Ectodermal cell (in vitro differentiated cells): ENCODE results near the gene AQP7.
A peak's percentile ranks its signal among the peaks of the same experiment; 100 is the strongest.
"Not testable (repeated sequence)": the region's sequence is repeated elsewhere in the genome, so short reads cannot be mapped to it uniquely, and the experiment has no call there.

Source experiments
- H3K27ac ChIP-seq: 2 replicates; pipeline ENCODE4 v1.7.0; 2013; ENCODE audit warnings: mild to moderate bottlenecking, low read depth, low read length; ENCODE audit not compliant: insufficient read depth, poor library complexity, severe bottlenecking
- H3K27me3 ChIP-seq: 2 replicates; pipeline ENCODE4 v1.7.0; 2013; ENCODE audit warnings: mild to moderate bottlenecking, low read length; ENCODE audit not compliant: insufficient read depth, control insufficient read depth, poor library complexity, severe bottlenecking
- H3K36me3 ChIP-seq: one replicate; pipeline ENCODE4 v1.7.0; 2013; ENCODE audit warnings: low read length; ENCODE audit not compliant: control insufficient read depth, insufficient read depth
- H3K4me1 ChIP-seq: one replicate; pipeline ENCODE4 v1.7.0; 2013; ENCODE audit warnings: low read length; ENCODE audit not compliant: control insufficient read depth, insufficient read depth
- H3K4me3 ChIP-seq: 2 replicates; pipeline ENCODE4 v1.7.0; 2013; ENCODE audit warnings: low read depth, low read length, control low read depth; ENCODE audit not compliant: insufficient read depth
- H3K9me3 ChIP-seq: 2 replicates; pipeline ENCODE4 v1.7.0; 2013; ENCODE audit warnings: mild to moderate bottlenecking, low read length, moderate library complexity; ENCODE audit not compliant: control insufficient read depth
- WGBS, 2 experiments: methylation state at CpG; one replicate each; pipeline ENCODE4 v1.1.7; 2013; ENCODE audit warnings: missing lambda C conversion rate in 2 of 2; 5-methylcytosine and 5-hydroxymethylcytosine counted together

Gene AQP7

DNA sequence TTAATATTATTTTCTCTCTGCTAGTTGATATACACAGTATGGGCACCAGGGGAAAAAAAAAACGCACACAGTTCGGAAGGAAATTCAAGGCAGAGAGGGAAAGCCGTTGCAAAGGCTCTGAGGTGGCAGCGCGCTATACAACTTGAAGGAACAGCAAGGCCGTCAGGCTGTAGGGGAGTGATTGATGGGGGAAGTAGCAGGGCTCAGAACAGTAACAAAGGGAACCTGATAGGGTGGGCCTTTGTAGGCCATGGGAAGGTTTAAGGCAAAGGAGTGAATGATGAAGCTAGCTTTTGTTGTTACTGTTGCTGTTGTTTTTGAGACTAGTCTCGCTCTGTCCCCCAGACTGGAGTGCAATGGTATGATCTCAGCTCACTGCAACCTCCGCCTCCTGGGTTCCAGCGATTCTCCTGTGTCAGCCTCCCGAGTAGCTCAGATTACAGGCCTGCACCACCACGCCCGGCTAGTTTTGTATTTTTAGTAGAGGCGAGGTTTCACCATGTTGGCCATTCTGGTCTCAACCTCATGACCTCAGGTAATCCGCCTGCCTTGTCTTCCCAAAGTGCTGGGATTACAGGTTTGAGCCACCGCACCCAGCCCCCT is 27.0 kb downstream of the AQP7 start:
- WGBS, 2 experiments: 42 to 49% methylated on average over 15 of the region's 15 CpGs

DNA sequence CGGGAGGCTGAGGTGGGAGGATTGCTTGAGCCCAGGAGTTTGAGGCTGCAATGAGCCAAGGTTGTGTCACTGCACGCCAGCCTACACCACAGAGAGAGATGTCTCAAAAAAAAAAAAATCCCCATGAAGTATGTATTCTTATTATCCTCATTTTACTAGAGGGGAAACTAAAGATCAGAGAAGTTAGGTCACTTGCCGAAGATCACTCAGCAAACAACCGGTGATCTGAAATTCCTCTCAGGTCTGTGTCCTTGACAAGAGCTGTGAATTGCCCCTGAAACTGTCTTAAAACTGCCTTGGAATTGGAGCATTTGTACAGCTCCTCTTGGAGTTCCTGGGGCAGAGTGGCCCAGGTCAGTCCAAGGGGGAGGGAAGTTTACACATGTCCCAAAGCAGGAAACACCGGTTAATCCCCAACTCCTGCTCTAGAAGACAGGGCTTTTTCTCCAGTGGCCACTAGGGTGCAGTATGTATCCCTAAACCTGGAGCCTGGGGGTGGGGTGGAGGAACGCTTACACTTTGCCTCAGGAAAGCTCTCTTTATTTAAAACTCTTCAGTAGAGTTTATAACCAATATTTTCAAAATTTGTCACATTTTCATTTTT is 27.6 kb downstream of the AQP7 start:
- no peaks in the 10 kb centered on the region for H3K27me3 ChIP-seq
- H3K36me3 ChIP-seq: peaks cover 4% of the 10 kb centered on the region
- peak overlapping the region; percentile 82 for H3K27ac ChIP-seq
- H3K4me1 ChIP-seq: peaks cover 5% of the 10 kb centered on the region
- H3K4me3 ChIP-seq: peak overlapping the region; percentile 11
- H3K9me3 ChIP-seq: no peaks in the 10 kb centered on the region
- 64 to 78% methylated on average over 5 to 6 of the region's 6 CpGs for WGBS, 2 experiments

More for the DNA sequence above, 27.0 kb downstream of the AQP7 start:
- peaks cover 4% of the 10 kb centered on the region for H3K36me3 ChIP-seq
- no peaks in the 10 kb centered on the region for H3K9me3 ChIP-seq
- peak overlapping the region; percentile 11 for H3K4me3 ChIP-seq
- peaks cover 5% of the 10 kb centered on the region for H3K4me1 ChIP-seq
- H3K27me3 ChIP-seq: no peaks in the 10 kb centered on the region
- peak overlapping the region; percentile 82 for H3K27ac ChIP-seq

DNA sequence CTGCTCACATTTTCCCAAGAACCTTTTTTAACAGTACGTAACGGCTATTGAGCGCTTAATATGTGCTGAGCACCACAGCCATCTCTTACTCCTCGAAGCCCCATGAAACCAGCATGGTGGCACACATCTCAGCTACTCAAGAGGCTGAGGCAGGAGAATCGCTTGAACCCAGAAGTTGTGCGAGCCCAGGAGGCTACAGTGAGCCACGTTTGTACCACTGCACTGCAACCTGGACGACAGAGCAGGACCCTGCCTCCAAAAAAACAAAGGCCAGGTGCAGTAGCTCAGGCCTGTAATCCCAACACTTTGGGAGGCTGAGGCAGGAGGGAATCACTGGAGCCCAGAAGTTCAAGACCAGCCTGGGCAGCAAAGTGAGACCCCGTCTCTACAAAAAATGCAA is 28.2 kb downstream of the AQP7 start:
- Histone ChIP-seq H3K4me3 (no peak overlapping the region), H3K36me3 (peaks cover 4% of the 10 kb centered on the region), H3K27me3 (no peaks in the 10 kb centered on the region), H3K4me1 (peaks cover 5% of the 10 kb centered on the region), H3K9me3 (no peaks in the 10 kb centered on the region), H3K27ac (no peak overlapping the region)
- WGBS, 2 experiments: 90 to 92% methylated on average over 9 of the region's 9 CpGs

GRCh38 chr9:33372900-33373299 is 29.5 kb downstream of the AQP7 start:
- WGBS, 2 experiments: 90 to 93% methylated on average over 4 of the region's 4 CpGs
- no peak overlapping the region for H3K4me3 ChIP-seq

GRCh38 chr9:33366979-33367480 is 35.3 kb downstream of the AQP7 start:
- Histone ChIP-seq H3K36me3 (peaks cover 7% of the 10 kb centered on the region), H3K27me3 (no peaks in the 10 kb centered on the region), H3K27ac (no peak overlapping the region), H3K4me1 (no peaks in the 10 kb centered on the region), H3K9me3 (no peaks in the 10 kb centered on the region), H3K4me3 (no peak overlapping the region)
- WGBS, 2 experiments: 90 to 95% methylated on average over 2 of the region's 2 CpGs

More at GRCh38 chr9:33372900-33373299, 29.5 kb downstream of the AQP7 start:
- H3K36me3 ChIP-seq: peaks cover 4% of the 10 kb centered on the region
- no peaks in the 10 kb centered on the region for H3K27me3 ChIP-seq
- H3K27ac ChIP-seq: no peak overlapping the region
- H3K9me3 ChIP-seq: no peaks in the 10 kb centered on the region
- H3K4me1 ChIP-seq: peaks cover 2% of the 10 kb centered on the region

- H3K9me3 ChIP-seq, H3K27me3 ChIP-seq, H3K36me3 ChIP-seq, H3K4me3 ChIP-seq, H3K27ac ChIP-seq, H3K4me1 ChIP-seq: not testable (repeated sequence)
- 83 to 92% methylated on average over 4 of the region's 4 CpGs for WGBS, 2 experiments
These were observed 37.6 kb downstream of the AQP7 start for GRCh38 chr9:33364814-33365213.

- Histone ChIP-seq H3K4me3 (no peak overlapping the region), H3K4me1 (no peaks in the 10 kb centered on the region), H3K36me3 (peaks cover 2% of the 10 kb centered on the region), H3K27ac (no peak overlapping the region), H3K27me3 (no peaks in the 10 kb centered on the region), H3K9me3 (no peaks in the 10 kb centered on the region)
- 87 to 94% methylated on average over 2 of the region's 2 CpGs for WGBS, 2 experiments
These were observed 38.2 kb downstream of the AQP7 start for GRCh38 chr9:33364127-33364526.

GRCh38 chr9:33358641-33359040 is 43.7 kb downstream of the AQP7 start:
- not testable (repeated sequence) for H3K4me3 ChIP-seq, H3K27ac ChIP-seq, H3K4me1 ChIP-seq, H3K9me3 ChIP-seq, H3K36me3 ChIP-seq, H3K27me3 ChIP-seq
- WGBS, 2 experiments: 87 to 91% methylated on average over 2 to 3 of the region's 3 CpGs

- H3K9me3 ChIP-seq: no peaks in the 10 kb centered on the region
- no peaks in the 10 kb centered on the region for H3K4me1 ChIP-seq
- H3K36me3 ChIP-seq: no peaks in the 10 kb centered on the region
- 92 to 100% methylated on average over 1 of the region's 1 CpG for WGBS, 2 experiments
- no peak overlapping the region for H3K27ac ChIP-seq
- H3K4me3 ChIP-seq: no peak overlapping the region
- no peaks in the 10 kb centered on the region for H3K27me3 ChIP-seq
These were observed 46.4 kb downstream of the AQP7 start for GRCh38 chr9:33355933-33356332.

GRCh38 chr9:33354651-33355211 is 47.6 kb downstream of the AQP7 start:
- H3K27me3 ChIP-seq: no peaks in the 10 kb centered on the region
- no peaks in the 10 kb centered on the region for H3K9me3 ChIP-seq
- H3K4me3 ChIP-seq: no peak overlapping the region
- WGBS, 2 experiments: 97% methylated on average over 5 of the region's 5 CpGs
- H3K27ac ChIP-seq: no peak overlapping the region
- no peaks in the 10 kb centered on the region for H3K4me1 ChIP-seq
- no peaks in the 10 kb centered on the region for H3K36me3 ChIP-seq
